Mesenchymal stem cell (in vitro differentiated cells and primary cell): ENCODE measurements around the gene PPFIBP2.
A peak's percentile ranks its signal among the peaks of the same experiment; 100 is the strongest.

Experiments
- DNase-seq: peaks from one replicate; pipeline ENCODE4 v3.0.0-alpha.2; 2013
- H2AFZ ChIP-seq: one replicate; pipeline ENCODE4 v1.6.1; 2013; ENCODE audit warnings: low read depth, mild to moderate bottlenecking, control low read depth, inconsistent platforms, low read length, moderate library complexity
- H2AK5ac ChIP-seq: 2 replicates; pipeline ENCODE4 v1.6.1; 2013; ENCODE audit warnings: low read length, moderate library complexity, mild to moderate bottlenecking, inconsistent platforms; ENCODE audit not compliant: severe bottlenecking
- H2BK120ac ChIP-seq: one replicate; pipeline ENCODE4 v1.6.1; 2013; ENCODE audit warnings: low read depth, mild to moderate bottlenecking, inconsistent platforms, low read length, moderate library complexity
- H2BK12ac ChIP-seq, 2 experiments: one replicate each; pipeline ENCODE4 v1.6.1; 2013; ENCODE audit warnings: inconsistent platforms in 2 of 2, low read length in 2 of 2, mild to moderate bottlenecking in 2 of 2, moderate library complexity in 2 of 2, control low read depth in 1 of 2
- H2BK15ac ChIP-seq: one replicate; pipeline ENCODE4 v1.6.1; 2013; ENCODE audit warnings: mild to moderate bottlenecking, low read depth, inconsistent platforms; ENCODE audit not compliant: poor library complexity, severe bottlenecking
- H2BK5ac ChIP-seq: 2 replicates; pipeline ENCODE4 v1.6.1; 2013; ENCODE audit warnings: low read depth, mild to moderate bottlenecking, low read length, control low read depth, inconsistent platforms; ENCODE audit not compliant: poor library complexity, severe bottlenecking
- H3K14ac ChIP-seq, 2 experiments: one replicate each; pipeline ENCODE4 v1.6.1; 2013; ENCODE audit warnings: inconsistent platforms in 2 of 2, low read length in 2 of 2, control low read depth in 1 of 2, mild to moderate bottlenecking in 1 of 2, moderate library complexity in 1 of 2
- H3K18ac ChIP-seq, 2 experiments: one replicate each; pipeline ENCODE4 v1.6.1; 2013; ENCODE audit warnings: inconsistent platforms in 2 of 2, low read length in 2 of 2, control low read depth in 1 of 2, low read depth in 1 of 2, mild to moderate bottlenecking in 1 of 2
- H3K23ac ChIP-seq, 2 experiments: one replicate each; pipeline ENCODE4 v1.6.1; 2013; ENCODE audit warnings: inconsistent platforms in 2 of 2, low read length in 2 of 2, mild to moderate bottlenecking in 2 of 2, moderate library complexity in 2 of 2, control low read depth in 1 of 2
- H3K27ac ChIP-seq: 2 replicates; pipeline ENCODE4 v1.5.1; 2013; ENCODE audit warnings: mild to moderate bottlenecking, moderate library complexity, low read length, control low read depth, inconsistent platforms; ENCODE audit not compliant: poor library complexity, severe bottlenecking
- H3K27me3 ChIP-seq, 2 experiments: 2 replicates each; pipeline versions ENCODE4 v1.6.1 to v1.7.0; 2013; ENCODE audit warnings: low read length in 2 of 2, mild to moderate bottlenecking in 2 of 2, moderate library complexity in 2 of 2, control low read depth in 1 of 2, inconsistent platforms in 1 of 2; ENCODE audit not compliant: control insufficient read depth in 1 of 2, insufficient read depth in 1 of 2
- H3K36me3 ChIP-seq, 2 experiments: 2 replicates each; pipeline versions ENCODE4 v1.6.1 to v1.7.0; 2013; ENCODE audit warnings: low read length in 2 of 2, control low read depth in 1 of 2, inconsistent platforms in 1 of 2, low read depth in 1 of 2, mild to moderate bottlenecking in 1 of 2; ENCODE audit not compliant: insufficient read depth in 2 of 2, control insufficient read depth in 1 of 2
- H3K4ac ChIP-seq, 2 experiments: one replicate each; pipeline ENCODE4 v1.6.1; 2013; ENCODE audit warnings: inconsistent platforms in 2 of 2, low read length in 2 of 2, mild to moderate bottlenecking in 2 of 2, moderate library complexity in 2 of 2, control low read depth in 1 of 2, low read depth in 1 of 2
- H3K4me1 ChIP-seq: 2 replicates; pipeline ENCODE4 v1.6.1; 2013; ENCODE audit warnings: low read depth, low read length, control low read depth; ENCODE audit not compliant: control insufficient read depth, insufficient read depth
- H3K4me2 ChIP-seq: 2 replicates; pipeline ENCODE4 v1.6.1; 2013; ENCODE audit warnings: low read length, mild to moderate bottlenecking, inconsistent platforms; ENCODE audit not compliant: poor library complexity, severe bottlenecking
- H3K4me3 ChIP-seq, 2 experiments: 2 replicates each; pipeline versions ENCODE4 v1.5.1 to v1.7.0; 2013; ENCODE audit warnings: low read length in 2 of 2, mild to moderate bottlenecking in 2 of 2, control low read depth in 1 of 2, low read depth in 1 of 2; ENCODE audit not compliant: insufficient read depth in 1 of 2
- H3K79me1 ChIP-seq: replicated peaks from 2 replicates; pipeline ENCODE4 v1.6.1; 2013; ENCODE audit warnings: mild to moderate bottlenecking, control low read depth, low read length, inconsistent platforms; ENCODE audit not compliant: poor library complexity, severe bottlenecking
- H3K9ac ChIP-seq: 2 replicates; pipeline ENCODE4 v1.7.0; 2013; ENCODE audit warnings: mild to moderate bottlenecking, low read length, moderate library complexity
- H3K9me3 ChIP-seq: 2 replicates; pipeline ENCODE4 v1.7.0; 2013; ENCODE audit warnings: mild to moderate bottlenecking, low read length; ENCODE audit not compliant: control insufficient read depth
- H4K8ac ChIP-seq: one replicate; pipeline ENCODE4 v1.6.1; 2013; ENCODE audit warnings: inconsistent platforms, mild to moderate bottlenecking, low read length, moderate library complexity
- H4K91ac ChIP-seq: one replicate; pipeline ENCODE4 v1.6.1; 2013; ENCODE audit warnings: mild to moderate bottlenecking, low read length, inconsistent platforms
- WGBS: methylation state at CpG from one replicate; pipeline ENCODE4 v1.1.7; 2013; ENCODE audit warnings: mixed read lengths; 5-methylcytosine and 5-hydroxymethylcytosine counted together

Gene PPFIBP2

DNA sequence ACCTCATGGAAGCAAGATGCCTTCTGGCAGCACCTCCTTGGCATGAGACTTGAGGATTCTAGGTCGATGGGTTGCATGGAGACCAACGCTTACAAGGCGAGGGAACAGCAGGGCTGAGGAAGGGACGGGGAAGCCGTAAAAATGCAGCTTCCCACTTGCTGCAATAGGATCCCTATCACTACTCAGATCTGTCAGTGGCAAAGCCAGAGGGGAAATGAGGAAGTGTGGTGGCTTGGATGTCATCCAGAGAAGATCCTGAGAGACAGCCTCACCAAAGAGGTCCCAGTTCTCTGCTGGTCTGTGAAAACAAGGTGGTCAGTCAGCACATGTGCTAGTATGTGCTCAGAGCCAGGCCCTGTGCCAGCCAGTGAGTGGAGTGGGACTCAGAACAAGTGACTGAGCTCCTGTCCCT is 137.3 kb downstream of the PPFIBP2 start:
- no peak overlapping the region for H3K4me2 ChIP-seq
- no peak overlapping the region for H3K14ac ChIP-seq
- H2BK15ac ChIP-seq, result no peak overlapping the region
- peaks cover 6 to 67% of the 10 kb centered on the region in 2 experiments for H3K36me3 ChIP-seq
- no peaks in the 10 kb centered on the region for H3K4me1 ChIP-seq
- H2AFZ ChIP-seq, result no peak overlapping the region
- no peaks in the 10 kb centered on the region for H3K9me3 ChIP-seq
- no peak overlapping the region for H2BK12ac ChIP-seq
- no peak overlapping the region for H4K8ac ChIP-seq
- no peak overlapping the region for H3K23ac ChIP-seq
- H4K91ac ChIP-seq, result no peak overlapping the region
- no peak for DNase-seq
- H3K79me1 ChIP-seq, result no peaks in the 10 kb centered on the region
- no peak overlapping the region for H2BK120ac ChIP-seq
- no peak overlapping the region for H3K4me3 ChIP-seq
- H2AK5ac ChIP-seq, result no peak overlapping the region
- H3K4ac ChIP-seq, result no peak overlapping the region
- H3K18ac ChIP-seq, result no peak overlapping the region
- H2BK5ac ChIP-seq, result no peak overlapping the region
- no peak overlapping the region for H3K27ac ChIP-seq
- no peak overlapping the region for H3K9ac ChIP-seq
- H3K27me3 ChIP-seq, result no peaks in the 10 kb centered on the region
- 74% methylated on average over 5 of the region's 5 CpGs for WGBS

GRCh38 chr11:7651700-7652099 is 137.9 kb downstream of the PPFIBP2 start:
- Histone ChIP-seq H3K23ac (no peak overlapping the region), H3K18ac (no peak overlapping the region), H3K9ac (no peak overlapping the region), H2AFZ (no peak overlapping the region), H3K4me1 (no peaks in the 10 kb centered on the region), H2BK15ac (no peak overlapping the region), H3K4me2 (no peak overlapping the region), H4K91ac (no peak overlapping the region), H3K27me3 (no peaks in the 10 kb centered on the region), H3K14ac (no peak overlapping the region), H3K4ac (no peak overlapping the region), H3K27ac (no peak overlapping the region), H4K8ac (no peak overlapping the region), H2AK5ac (no peak overlapping the region), H2BK5ac (no peak overlapping the region), H3K36me3 (peaks cover 6 to 67% of the 10 kb centered on the region in 2 experiments), H2BK12ac (no peak overlapping the region), H2BK120ac (no peak overlapping the region), H3K9me3 (no peaks in the 10 kb centered on the region), H3K4me3 (no peak overlapping the region), H3K79me1 (no peaks in the 10 kb centered on the region)
- no peak for DNase-seq
- 96% methylated on average over 9 of the region's 9 CpGs for WGBS

- Histone ChIP-seq H3K23ac (no peak overlapping the region), H3K18ac (no peak overlapping the region), H3K4ac (no peak overlapping the region), H2BK12ac (no peak overlapping the region), H3K36me3 (peaks cover 6 to 58% of the 10 kb centered on the region in 2 experiments), H3K27ac (no peak overlapping the region), H3K9ac (no peak overlapping the region), H3K14ac (no peak overlapping the region), H2AK5ac (no peak overlapping the region), H2BK120ac (no peak overlapping the region), H3K4me3 (no peak overlapping the region), H4K91ac (no peak overlapping the region), H2BK15ac (no peak overlapping the region), H2BK5ac (no peak overlapping the region), H3K79me1 (no peaks in the 10 kb centered on the region), H3K4me2 (no peak overlapping the region), H3K9me3 (no peaks in the 10 kb centered on the region), H3K27me3 (no peaks in the 10 kb centered on the region), H4K8ac (no peak overlapping the region), H2AFZ (no peak overlapping the region), H3K4me1 (no peaks in the 10 kb centered on the region)
- WGBS, result 99% methylated on average over 4 of the region's 4 CpGs
- no peak for DNase-seq
Observed at GRCh38 chr11:7654195-7654705, 140.5 kb downstream of the PPFIBP2 start.

GRCh38 chr11:7655253-7656217 is 141.7 kb downstream of the PPFIBP2 start:
- DNase-seq, result no peak
- H2AK5ac ChIP-seq, result no peak overlapping the region
- peaks cover 6 to 45% of the 10 kb centered on the region in 2 experiments for H3K36me3 ChIP-seq
- H2BK120ac ChIP-seq, result no peak overlapping the region
- H3K18ac ChIP-seq, result no peak overlapping the region
- H3K27ac ChIP-seq, result no peak overlapping the region
- no peak overlapping the region for H2AFZ ChIP-seq
- H3K4me2 ChIP-seq, result no peak overlapping the region
- no peak overlapping the region for H2BK15ac ChIP-seq
- no peak overlapping the region for H3K14ac ChIP-seq
- H3K4me1 ChIP-seq, result no peaks in the 10 kb centered on the region
- no peaks in the 10 kb centered on the region for H3K27me3 ChIP-seq
- H4K8ac ChIP-seq, result no peak overlapping the region
- no peak overlapping the region for H3K23ac ChIP-seq
- H3K4ac ChIP-seq, result no peak overlapping the region
- H2BK5ac ChIP-seq, result no peak overlapping the region
- peak overlapping the region in 1 of 2 experiments; percentile 4 for H3K4me3 ChIP-seq
- 78% methylated on average over 11 of the region's 14 CpGs for WGBS
- no peaks in the 10 kb centered on the region for H3K79me1 ChIP-seq
- no peak overlapping the region for H3K9ac ChIP-seq
- H4K91ac ChIP-seq, result peak overlapping the region; percentile 22
- H2BK12ac ChIP-seq, result no peak overlapping the region
- H3K9me3 ChIP-seq, result no peaks in the 10 kb centered on the region
